ENCODE results near the gene RAI1.

DNA sequence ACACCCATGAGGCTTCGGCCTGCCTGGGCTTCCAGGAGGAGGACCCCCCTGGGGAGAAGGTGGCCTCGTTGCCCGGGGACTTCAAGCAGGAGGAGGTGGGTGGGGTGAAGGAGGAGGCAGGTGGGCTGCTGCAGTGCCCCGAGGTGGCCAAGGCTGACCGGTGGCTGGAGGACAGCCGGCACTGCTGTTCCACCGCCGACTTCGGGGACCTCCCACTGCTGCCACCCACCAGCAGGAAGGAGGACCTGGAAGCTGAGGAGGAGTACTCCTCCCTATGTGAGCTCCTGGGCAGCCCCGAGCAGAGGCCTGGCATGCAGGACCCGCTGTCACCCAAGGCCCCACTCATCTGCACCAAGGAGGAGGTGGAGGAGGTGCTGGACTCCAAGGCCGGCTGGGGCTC is 114.0 kb downstream of the RAI1 start:
- TF ChIP-seq POLR2A (IDR thresholded peaks at IDR 0.05) = no peak
- TF ChIP-seq, protein P1, sequence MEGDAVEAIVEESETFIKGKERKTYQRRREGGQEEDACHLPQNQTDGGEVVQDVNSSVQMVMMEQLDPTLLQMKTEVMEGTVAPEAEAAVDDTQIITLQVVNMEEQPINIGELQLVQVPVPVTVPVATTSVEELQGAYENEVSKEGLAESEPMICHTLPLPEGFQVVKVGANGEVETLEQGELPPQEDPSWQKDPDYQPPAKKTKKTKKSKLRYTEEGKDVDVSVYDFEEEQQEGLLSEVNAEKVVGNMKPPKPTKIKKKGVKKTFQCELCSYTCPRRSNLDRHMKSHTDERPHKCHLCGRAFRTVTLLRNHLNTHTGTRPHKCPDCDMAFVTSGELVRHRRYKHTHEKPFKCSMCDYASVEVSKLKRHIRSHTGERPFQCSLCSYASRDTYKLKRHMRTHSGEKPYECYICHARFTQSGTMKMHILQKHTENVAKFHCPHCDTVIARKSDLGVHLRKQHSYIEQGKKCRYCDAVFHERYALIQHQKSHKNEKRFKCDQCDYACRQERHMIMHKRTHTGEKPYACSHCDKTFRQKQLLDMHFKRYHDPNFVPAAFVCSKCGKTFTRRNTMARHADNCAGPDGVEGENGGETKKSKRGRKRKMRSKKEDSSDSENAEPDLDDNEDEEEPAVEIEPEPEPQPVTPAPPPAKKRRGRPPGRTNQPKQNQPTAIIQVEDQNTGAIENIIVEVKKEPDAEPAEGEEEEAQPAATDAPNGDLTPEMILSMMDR (IDR thresholded peaks at IDR 0.05) = no peak

Measured in adrenal gland (tissue), 5 donors.